ENCODE measurements around the gene SLC6A17.

DNA sequence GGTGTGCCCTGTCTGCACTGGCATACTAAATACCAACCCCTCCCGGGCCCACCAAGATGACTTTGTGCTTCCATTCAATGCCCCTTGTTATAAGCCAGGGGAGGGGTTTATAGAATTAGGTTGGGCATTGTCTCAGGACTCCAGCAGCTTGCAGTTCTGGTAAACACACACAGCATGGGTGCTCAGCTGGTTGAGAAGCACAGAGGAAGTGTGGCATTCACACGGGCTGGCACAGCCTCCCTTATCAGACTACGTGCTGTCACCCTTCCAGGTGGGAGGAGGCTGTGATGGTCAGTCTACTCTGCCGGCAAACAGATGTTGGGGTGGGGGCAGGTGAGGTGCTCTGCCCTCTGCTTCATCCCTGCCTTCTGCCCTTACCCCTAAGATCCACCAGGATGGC lies 15.0 kb upstream of the SLC6A17 start:
- TF ChIP-seq EZH2phosphoT487 (IDR thresholded peaks at IDR 0.05; ENCODE audit: insufficient read depth, low read depth), result no peak
- TF ChIP-seq EZH2 (IDR thresholded peaks at IDR 0.05; ENCODE audit: insufficient read depth, poor library complexity, severe bottlenecking), result no peak
